GM23338 (cell line): ENCODE measurements around the gene ZNRD2. TPM values are rescaled to one million over a fixed set of nuclear protein-coding genes. Genes with fewer than 3 reads are reported as not detected.

Source experiments
- ATAC-seq: fragments of 200-7000 bp; cut with Tn5 transposase; 3 replicates; pipeline ENCODE4 v1.9.1; 2020
- DNase-seq: peaks from one replicate; pipeline ENCODE4 v3.0.0-alpha.2; 2015; ENCODE audit warnings: low spot score
- H2AFZ ChIP-seq: fragments of 200-600 bp; sonication (generic); 2 replicates; pipeline ENCODE4 v1.8.0; 2016; ENCODE audit warnings: antibody characterized with exemption, mild to moderate bottlenecking, moderate library complexity
- H3F3A ChIP-seq: fragments of 200-600 bp; sonication (generic); replicated peaks from 2 replicates; pipeline ENCODE4 v1.8.0; 2017; ENCODE audit warnings: antibody characterized with exemption, mixed run types, low read depth
- H3K27ac ChIP-seq: fragments of 200-600 bp; sonication (generic); 2 replicates; pipeline ENCODE4 v1.6.1; 2016; ENCODE audit warnings: low read depth
- H3K27me3 ChIP-seq: fragments of 200-600 bp; sonication (generic); 2 replicates; pipeline ENCODE4 v1.8.0; 2016; ENCODE audit warnings: mild to moderate bottlenecking, mixed run types, moderate library complexity; ENCODE audit not compliant: insufficient read depth
- H3K36me3 ChIP-seq: fragments of 200-600 bp; sonication (generic); 2 replicates; pipeline ENCODE4 v1.8.0; 2016; ENCODE audit warnings: mild to moderate bottlenecking; ENCODE audit not compliant: insufficient read depth
- H3K4me1 ChIP-seq: fragments of 200-600 bp; sonication (generic); 2 replicates; pipeline ENCODE4 v1.8.0; 2016; ENCODE audit warnings: mild to moderate bottlenecking, moderate library complexity; ENCODE audit not compliant: insufficient read depth
- H3K4me2 ChIP-seq: fragments of 200-600 bp; sonication (generic); 2 replicates; pipeline ENCODE4 v1.7.1; 2017; ENCODE audit warnings: mixed run types
- H3K4me3 ChIP-seq: fragments of 200-600 bp; sonication (generic); 2 replicates; pipeline ENCODE4 v1.6.1; 2016; ENCODE audit warnings: mixed run types
- H3K79me2 ChIP-seq: fragments of 200-600 bp; sonication (generic); replicated peaks from 2 replicates; pipeline ENCODE4 v1.8.0; 2017; ENCODE audit warnings: mild to moderate bottlenecking; ENCODE audit not compliant: insufficient read depth
- H3K9me2 ChIP-seq: fragments of 200-600 bp; sonication (generic); 2 replicates; pipeline ENCODE4 v1.8.0; 2017; ENCODE audit not compliant: insufficient read depth
- H4K20me1 ChIP-seq: fragments of 200-600 bp; sonication (generic); replicated peaks from 2 replicates; pipeline ENCODE4 v1.8.0; 2017; ENCODE audit warnings: mild to moderate bottlenecking; ENCODE audit not compliant: insufficient read depth
- H3K27ac Mint-ChIP-seq: 2 replicates; pipeline ENCODE4 v1.8.0; 2020; ENCODE audit warnings: inconsistent platforms, mild to moderate bottlenecking, moderate library complexity, mixed read lengths
- H3K27me3 Mint-ChIP-seq: 3 replicates; pipeline ENCODE4 v1.8.0; 2022; ENCODE audit warnings: low read depth, mild to moderate bottlenecking, moderate library complexity, mixed read lengths, inconsistent platforms; ENCODE audit not compliant: insufficient read depth, poor library complexity
- H3K36me3 Mint-ChIP-seq: 3 replicates; pipeline ENCODE4 v1.8.0; 2021; ENCODE audit warnings: low read depth, mild to moderate bottlenecking, inconsistent platforms, moderate library complexity, mixed read lengths
- H3K4me1 Mint-ChIP-seq: 3 replicates; pipeline ENCODE4 v1.8.0; 2020; ENCODE audit warnings: mild to moderate bottlenecking, inconsistent platforms, mixed read lengths
- H3K4me3 Mint-ChIP-seq: 3 replicates; pipeline ENCODE4 v1.8.0; 2021; ENCODE audit warnings: moderate library complexity, mild to moderate bottlenecking, inconsistent platforms, mixed read lengths
- H3K9me3 Mint-ChIP-seq: 3 replicates; pipeline ENCODE4 v1.8.0; 2020; ENCODE audit warnings: moderate library complexity, mild to moderate bottlenecking, inconsistent platforms, mixed read lengths
- CREB1 ChIP-seq: fragments of 250-450 bp; sonication (Bioruptor Pico); IDR thresholded peaks from 2 replicates; pipeline ENCODE4 v1.5.0; 2020; ENCODE audit warnings: low read depth, mild to moderate bottlenecking, moderate library complexity
- ETS1 ChIP-seq: IDR thresholded peaks from 2 replicates; pipeline ENCODE4 v1.6.1; 2016; ENCODE audit warnings: antibody characterized with exemption
- EZH2 ChIP-seq: fragments of 200-600 bp; sonication (generic); IDR thresholded peaks from one replicate; pipeline ENCODE4 v1.8.0; 2017; ENCODE audit warnings: antibody characterized with exemption, mild to moderate bottlenecking, low read depth; ENCODE audit not compliant: unreplicated experiment
- EZH2phosphoT487 ChIP-seq: fragments of 200-600 bp; sonication (generic); IDR thresholded peaks from one replicate; pipeline ENCODE4 v1.8.1; 2018; ENCODE audit warnings: antibody characterized with exemption; ENCODE audit not compliant: unreplicated experiment
- JUNB ChIP-seq: IDR thresholded peaks from one replicate; pipeline ENCODE4 v1.6.1; 2016; ENCODE audit warnings: antibody characterized with exemption; ENCODE audit not compliant: unreplicated experiment
- NANOG ChIP-seq: IDR thresholded peaks from 2 replicates; pipeline ENCODE4 v1.6.1; 2016; ENCODE audit warnings: antibody characterized with exemption, borderline replicate concordance
- POLR2AphosphoS5 ChIP-seq: IDR thresholded peaks from 2 replicates; pipeline ENCODE4 v1.6.1; 2016; ENCODE audit warnings: antibody characterized with exemption, low read depth
- REST ChIP-seq: IDR thresholded peaks from one replicate; pipeline ENCODE4 v1.6.1; 2018; ENCODE audit warnings: antibody characterized with exemption; ENCODE audit not compliant: unreplicated experiment
- STAT1 ChIP-seq: IDR thresholded peaks from one replicate; pipeline ENCODE4 v1.6.1; 2016; ENCODE audit warnings: antibody characterized with exemption; ENCODE audit not compliant: unreplicated experiment
- ZNF331 ChIP-seq: fragments of 250-450 bp; sonication (Bioruptor Pico); IDR thresholded peaks from 2 replicates; pipeline ENCODE4 v1.5.0; 2020; ENCODE audit warnings: low read depth, mild to moderate bottlenecking, moderate library complexity
- polyA plus RNA-seq: library from polyadenylated mRNA; unstranded; fragments of >200 nt; fragmentation: Nextera tagmentation; extraction: Ambion mirVana; gene quantifications from 2 replicates; pipeline ENCODE4 v1.2.1, GENCODE V29; 2016
- total RNA-seq: library from RNA; depleted of rRNA; stranded (reverse); fragments of >200 nt; shearing (Covaris generic); gene quantifications from 2 replicates; pipeline ENCODE4 v1.2.3, GENCODE V29; 2014

ZNRD2 gene
- total and polyA plus RNA-seq, 2 experiments from 2014 or later: 78.6 to 148 TPM

DNA sequence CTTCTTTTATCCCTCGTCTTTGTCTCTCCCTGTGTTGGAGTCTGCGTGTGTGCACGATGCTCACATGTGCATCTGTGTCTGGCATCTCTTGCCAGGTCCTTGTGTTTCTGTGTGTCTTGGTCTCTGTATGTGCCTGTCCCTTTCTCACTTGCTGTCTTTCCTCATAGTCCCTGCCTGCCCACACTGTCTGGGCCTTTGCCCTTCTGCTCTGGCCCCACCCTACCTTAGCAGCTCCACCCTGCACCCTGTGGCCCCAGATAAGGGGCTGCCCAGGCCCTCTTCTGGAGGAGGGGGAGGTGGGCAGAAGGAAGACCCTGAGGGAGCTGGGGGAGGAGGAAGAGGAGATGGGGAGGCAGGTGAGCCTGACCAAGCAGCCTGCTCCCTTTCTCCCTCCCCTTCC, 8.4 kb downstream of the ZNRD2 start (continued):
- no peak for TF ChIP-seq EZH2

GRCh38 chr11:65579291-65579690, 9.0 kb downstream of the ZNRD2 start:
- Histone ChIP-seq H3K4me3 (no peak overlapping the region), H3K9me2 (no peaks in the 10 kb centered on the region), H3K27ac (no peak overlapping the region), H3K27me3 (peaks cover 63% of the 10 kb centered on the region), H3K4me2 (no peak overlapping the region), H2AFZ (no peak overlapping the region), H3K4me1 (peaks cover 11% of the 10 kb centered on the region), H4K20me1 (peaks cover 4% of the 10 kb centered on the region; the same call in 1 of the 2 replicates), H3F3A (peaks cover 14% of the 10 kb centered on the region), H3K36me3 (no peaks in the 10 kb centered on the region), H3K79me2 (no peaks in the 10 kb centered on the region)
- H3K27ac Mint-ChIP-seq: no peak overlapping the region
- no peak overlapping the region for H3K4me3 Mint-ChIP-seq
- peaks cover 59% of the 10 kb centered on the region for H3K27me3 Mint-ChIP-seq
- no peak for DNase-seq
- no peaks in the 10 kb centered on the region for H3K9me3 Mint-ChIP-seq
- TF ChIP-seq REST: no peak
- TF ChIP-seq STAT1: no peak
- TF ChIP-seq ETS1: no peak
- TF ChIP-seq EZH2: no peak
- no peak for TF ChIP-seq POLR2AphosphoS5
- TF ChIP-seq ZNF331 (CRISPR knock-in tag): no peak
- peaks cover 19% of the 10 kb centered on the region for H3K4me1 Mint-ChIP-seq
- no peak for ATAC-seq
- H3K36me3 Mint-ChIP-seq: no peaks in the 10 kb centered on the region

DNA sequence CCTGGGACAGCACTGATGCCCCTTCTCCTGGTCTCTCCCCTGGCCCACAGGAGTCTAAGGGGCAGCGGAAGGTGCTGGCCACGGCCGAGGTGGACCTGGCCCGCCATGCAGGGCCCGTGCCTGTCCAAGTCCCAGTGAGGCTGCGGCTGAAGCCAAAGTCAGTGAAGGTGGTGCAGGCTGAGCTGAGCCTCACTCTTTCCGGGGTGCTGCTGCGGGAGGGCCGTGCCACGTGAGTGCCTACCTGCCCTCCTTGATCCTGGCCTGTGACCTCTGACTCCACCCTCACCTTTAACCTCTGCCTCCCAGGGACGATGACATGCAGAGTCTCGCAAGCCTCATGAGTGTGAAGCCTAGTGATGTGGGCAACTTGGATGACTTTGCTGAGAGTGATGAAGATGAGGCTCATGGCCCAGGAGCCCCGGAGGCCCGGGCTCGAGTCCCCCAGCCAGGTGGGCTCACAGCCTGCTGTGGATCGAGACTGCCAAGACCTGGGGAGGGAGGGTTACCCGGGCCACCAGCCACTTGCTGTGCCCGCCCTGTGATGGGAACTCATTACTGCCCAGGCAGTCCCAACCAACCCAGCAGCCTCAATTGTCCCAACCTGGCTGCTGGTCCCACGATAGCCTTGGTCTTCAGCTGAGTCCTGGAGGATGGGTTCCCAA, 9.9 kb downstream of the ZNRD2 start:
- no peaks in the 10 kb centered on the region for H3K9me3 Mint-ChIP-seq
- no peak for TF ChIP-seq POLR2AphosphoS5
- TF ChIP-seq EZH2phosphoT487: no peak
- TF ChIP-seq JUNB: no peak
- no peak for TF ChIP-seq ZNF331 (CRISPR knock-in tag)
- no peak for TF ChIP-seq CREB1 (CRISPR knock-in tag)
- TF ChIP-seq NANOG: no peak
- TF ChIP-seq REST: no peak
- no peak for TF ChIP-seq STAT1

More for the DNA sequence above, 9.9 kb downstream of the ZNRD2 start:
- DNase-seq (no peak), ATAC-seq (no peak)
- H2AFZ ChIP-seq: no peak overlapping the region
- peaks cover 65% of the 10 kb centered on the region for H3K27me3 ChIP-seq
- H3K4me1 Mint-ChIP-seq: peaks cover 13% of the 10 kb centered on the region
- H3K4me3 Mint-ChIP-seq: no peak overlapping the region
- no peaks in the 10 kb centered on the region for H3K36me3 Mint-ChIP-seq
- H3K27me3 Mint-ChIP-seq: peaks cover 59% of the 10 kb centered on the region
- no peaks in the 10 kb centered on the region for H3K9me2 ChIP-seq
- no peak overlapping the region for H3K4me2 ChIP-seq
- no peak overlapping the region for H3K4me3 ChIP-seq
- H3K79me2 ChIP-seq: no peaks in the 10 kb centered on the region
- H3K27ac ChIP-seq: no peak overlapping the region
- peaks cover 2% of the 10 kb centered on the region; the same call in 1 of the 2 replicates for H4K20me1 ChIP-seq
- no peaks in the 10 kb centered on the region for H3K36me3 ChIP-seq
- no peak overlapping the region for H3K27ac Mint-ChIP-seq
- H3K4me1 ChIP-seq: peaks cover 9% of the 10 kb centered on the region
- H3F3A ChIP-seq: peaks cover 7% of the 10 kb centered on the region
